Fibroblast of gingiva (primary cell): Measurements from ENCODE around the gene SULT1C2.
"Not testable (repeated sequence)": the region's sequence is repeated elsewhere in the genome, so short reads cannot be mapped to it uniquely, and the experiment has no call there.

Source experiments
- DNase-seq: peaks from one replicate; pipeline ENCODE4 v3.0.0-alpha.2; 2011; ENCODE audit warnings: low read depth

SULT1C2 gene

DNA sequence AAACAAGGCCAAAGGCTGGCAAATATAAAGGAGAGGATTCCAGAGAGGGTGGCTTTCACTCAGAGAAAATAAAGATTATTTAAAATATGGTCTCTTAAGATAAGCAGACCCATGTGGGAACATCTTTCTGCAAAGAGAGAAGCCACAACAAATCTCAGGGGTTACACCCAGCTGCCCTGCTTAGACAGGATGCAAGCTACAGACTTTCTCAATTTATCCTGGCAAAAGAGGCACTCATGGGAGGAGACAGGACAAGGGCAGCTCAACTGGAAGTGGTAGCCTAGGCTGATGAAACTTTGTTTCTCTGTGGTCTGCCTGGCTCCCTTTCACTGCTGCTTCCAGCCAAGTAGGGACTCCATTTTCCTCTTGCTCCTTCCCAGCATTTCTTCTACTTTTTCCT lies 63.2 kb downstream of the SULT1C2 start:
- peak; percentile 83 for DNase-seq

DNA sequence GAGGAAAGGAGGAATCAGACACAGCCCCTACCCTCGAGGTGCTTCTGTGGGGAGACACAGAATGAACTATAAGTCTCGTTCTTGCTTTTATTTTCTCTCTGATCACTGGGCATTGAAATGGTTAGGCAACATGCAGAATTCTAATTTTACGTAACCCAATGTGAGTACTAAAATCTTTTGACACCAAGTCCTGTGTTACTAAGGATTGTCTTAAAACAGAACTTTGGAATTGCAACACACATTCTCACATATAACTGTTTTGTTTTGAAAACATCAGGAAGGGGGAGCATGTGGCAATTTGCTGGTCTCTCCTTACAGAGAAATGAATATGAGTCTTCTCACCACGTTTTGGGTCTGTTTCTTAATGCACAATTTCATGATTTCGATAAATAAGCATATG lies 65.4 kb downstream of the SULT1C2 start:
- DNase-seq, result peak; percentile 79

DNA sequence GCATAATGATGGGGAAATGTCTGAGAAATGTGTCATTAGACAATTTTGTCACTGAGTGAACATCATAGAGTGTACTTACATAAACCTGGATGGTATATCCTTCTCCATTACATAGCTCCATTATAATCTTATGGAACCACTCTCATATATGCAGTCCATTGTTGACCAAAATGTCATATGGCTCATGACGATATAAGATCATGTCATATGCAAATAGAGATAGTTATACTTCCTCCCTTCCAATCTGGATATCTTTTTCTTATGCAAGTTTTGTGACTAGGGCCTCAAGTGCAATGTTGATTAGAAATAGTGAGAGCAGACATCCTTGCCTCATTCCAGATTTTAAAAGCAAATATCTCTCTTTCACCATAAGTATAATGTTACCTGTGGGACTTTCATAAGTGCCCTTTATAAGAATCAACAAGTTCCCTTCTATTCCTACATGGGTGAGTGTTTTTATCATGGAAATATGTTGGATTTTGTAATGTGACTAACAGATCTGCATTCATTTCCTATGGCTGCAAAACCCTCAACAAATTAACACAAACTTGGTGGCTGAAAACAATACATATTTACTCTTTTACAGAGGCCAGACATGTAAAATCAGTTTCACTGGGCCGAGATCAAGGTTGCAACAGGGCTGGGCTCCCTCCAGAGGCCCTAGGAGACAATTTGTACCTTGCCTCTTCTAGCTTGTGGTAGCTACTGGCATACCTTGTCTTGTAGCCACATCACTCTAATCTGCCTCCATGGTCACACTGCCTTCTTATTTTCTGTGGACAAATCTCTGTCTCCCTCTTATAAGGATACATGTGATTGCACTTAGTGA lies 67.4 kb downstream of the SULT1C2 start:
- DNase-seq, result no peak

DNA sequence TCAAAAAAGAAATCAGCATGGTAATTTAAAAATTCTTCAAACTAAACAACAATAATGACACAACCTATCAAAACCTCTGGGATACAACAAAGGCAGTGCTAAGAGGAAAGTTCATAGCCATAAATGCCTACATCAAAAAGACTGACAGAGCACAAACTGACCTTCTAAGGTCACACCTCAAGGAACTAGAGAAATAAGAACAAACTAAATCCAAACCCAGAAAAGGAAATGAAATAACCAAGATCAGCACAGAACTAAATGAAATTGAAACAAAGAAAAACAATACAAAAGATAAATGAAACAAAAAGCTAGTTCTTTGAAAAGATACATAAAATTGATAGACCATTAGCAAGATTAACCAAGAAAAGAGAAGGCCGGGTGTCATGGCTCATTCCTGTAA lies 70.6 kb downstream of the SULT1C2 start:
- not testable (repeated sequence) for DNase-seq
